Activated CD4-positive, alpha-beta T cell treated with anti-CD3 and anti-CD28 coated beads, Interleukin-2, Interleukin-4, amounts not matched to agents 100 ng/mL and 50 ng/mL, durations not matched to agents 16 hours and 8 hours (primary cell): ENCODE data around the gene SH3PXD2B.
"Not testable (repeated sequence)": the region's sequence is repeated elsewhere in the genome, so short reads cannot be mapped to it uniquely, and the experiment has no call there.

Experiments used
- DNase-seq: peaks from one replicate; pipeline ENCODE4 v3.0.0-alpha.2; 2020; ENCODE audit warnings: low spot score

The SH3PXD2B gene

GRCh38 chr5:172294831-172295230 lies 159.5 kb downstream of the SH3PXD2B start:
- no peak for DNase-seq

- DNase-seq, result no peak
Measured at GRCh38 chr5:172293745-172294342, 160.5 kb downstream of the SH3PXD2B start.

GRCh38 chr5:172293054-172293744 lies 161.1 kb downstream of the SH3PXD2B start:
- peak; percentile 81 for DNase-seq

- not testable (repeated sequence) for DNase-seq
Measured at GRCh38 chr5:172291837-172292236, 162.5 kb downstream of the SH3PXD2B start.

GRCh38 chr5:172288465-172288864 lies 165.9 kb downstream of the SH3PXD2B start:
- DNase-seq, result no peak

- not testable (repeated sequence) for DNase-seq
Measured at GRCh38 chr5:172287140-172287539, 167.2 kb downstream of the SH3PXD2B start.

GRCh38 chr5:172285226-172286143 lies 168.8 kb downstream of the SH3PXD2B start:
- DNase-seq, result no peak

GRCh38 chr5:172284611-172284980 lies 169.7 kb downstream of the SH3PXD2B start:
- DNase-seq, result no peak

GRCh38 chr5:172283862-172284610 lies 170.3 kb downstream of the SH3PXD2B start:
- peak; percentile 80 for DNase-seq

GRCh38 chr5:172283020-172283861 lies 171.1 kb downstream of the SH3PXD2B start, which contains the start of gene UBTD2:
Gene UBTD2 (minus strand): TSS chr5:172283764. CDS start chr5:172283665, 99 bp downstream.
- DNase-seq, result peak; percentile 73

GRCh38 chr5:172282272-172283019 lies 171.9 kb downstream of the SH3PXD2B start:
- no peak for DNase-seq

- DNase-seq, result no peak
Measured at GRCh38 chr5:172281346-172281745, 173.0 kb downstream of the SH3PXD2B start.

GRCh38 chr5:172280929-172281328 lies 173.4 kb downstream of the SH3PXD2B start:
- DNase-seq, result no peak

- no peak for DNase-seq
Measured at GRCh38 chr5:172280317-172280716, 174.0 kb downstream of the SH3PXD2B start.

GRCh38 chr5:172278356-172278755 lies 176.0 kb downstream of the SH3PXD2B start:
- DNase-seq, result no peak

- no peak for DNase-seq
Measured at GRCh38 chr5:172276214-172276613, 178.1 kb downstream of the SH3PXD2B start.
